Endothelial cell (in vitro differentiated cells): Measurements from ENCODE around the gene CROCC. TPM values are rescaled to one million over a fixed set of nuclear protein-coding genes. Genes with fewer than 3 reads are reported as not detected.

ENCODE experiments used
- DNase-seq: peaks from one replicate; pipeline ENCODE4 v3.0.0; 2021; ENCODE audit warnings: low spot score
- H3K27ac Mint-ChIP-seq: one replicate; pipeline ENCODE4 v1.8.0; 2021; ENCODE audit warnings: mixed read lengths, inconsistent platforms; ENCODE audit not compliant: unreplicated experiment
- H3K27me3 Mint-ChIP-seq: one replicate; pipeline ENCODE4 v1.8.0; 2021; ENCODE audit warnings: mild to moderate bottlenecking, moderate library complexity, mixed read lengths, inconsistent platforms; ENCODE audit not compliant: unreplicated experiment
- H3K36me3 Mint-ChIP-seq: one replicate; pipeline ENCODE4 v1.8.0; 2021; ENCODE audit warnings: mild to moderate bottlenecking, low read depth, mixed read lengths, inconsistent platforms; ENCODE audit not compliant: unreplicated experiment
- H3K4me1 Mint-ChIP-seq: one replicate; pipeline ENCODE4 v1.8.0; 2021; ENCODE audit warnings: mild to moderate bottlenecking, mixed read lengths, inconsistent platforms; ENCODE audit not compliant: unreplicated experiment
- H3K4me3 Mint-ChIP-seq: one replicate; pipeline ENCODE4 v1.8.0; 2021; ENCODE audit warnings: mild to moderate bottlenecking, mixed read lengths, inconsistent platforms; ENCODE audit not compliant: unreplicated experiment
- H3K9me3 Mint-ChIP-seq: one replicate; pipeline ENCODE4 v1.8.0; 2021; ENCODE audit warnings: mixed read lengths, inconsistent platforms; ENCODE audit not compliant: unreplicated experiment
- total RNA-seq: library from RNA; stranded (reverse); fragmentation: NEBNext Ultra II Directional; extraction: Animal tissue kit (Norgen Biotek cat#: 25700); gene quantifications from one replicate; pipeline ENCODE4 v1.2.1, GENCODE V29; 2021; ENCODE audit not compliant: unreplicated experiment
- TF ChIP-seq, protein P1 (sequence below): fragments of 200-600 bp; sonication (generic); IDR thresholded peaks from one replicate; pipeline ENCODE4 v1.5.0; 2021; ENCODE audit warnings: antibody characterized with exemption; ENCODE audit not compliant: unreplicated experiment

CROCC gene
- total RNA-seq, 1 donor from 2014 or later = 38.9 TPM

DNA sequence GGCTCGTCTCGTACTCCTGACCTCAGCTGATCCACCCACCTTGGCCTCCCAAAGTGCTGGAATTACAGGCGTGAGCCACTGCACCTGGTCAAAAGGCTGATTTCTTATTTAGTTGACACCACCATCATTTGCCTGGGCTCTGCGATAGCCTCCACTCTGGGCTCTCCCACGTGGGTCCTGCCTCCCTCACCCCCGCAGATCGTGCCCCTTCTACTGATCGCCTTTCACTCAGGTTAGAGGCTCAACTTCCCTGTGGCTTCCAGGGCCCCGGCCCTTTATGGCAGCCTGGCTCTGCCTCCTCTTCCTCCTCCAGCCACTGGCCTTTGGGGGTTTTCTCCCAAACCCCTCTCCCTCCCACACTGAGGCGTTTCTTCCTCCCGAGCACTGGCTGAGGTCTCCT is 61.2 kb downstream of the CROCC start:
- Mint-ChIP-seq H3K4me3 (no peak overlapping the region), H3K27ac (no peak overlapping the region), H3K36me3 (peaks cover 5% of the 10 kb centered on the region), H3K4me1 (peaks cover 17% of the 10 kb centered on the region), H3K9me3 (no peaks in the 10 kb centered on the region), H3K27me3 (peaks cover 16% of the 10 kb centered on the region)
- TF ChIP-seq, protein P1, sequence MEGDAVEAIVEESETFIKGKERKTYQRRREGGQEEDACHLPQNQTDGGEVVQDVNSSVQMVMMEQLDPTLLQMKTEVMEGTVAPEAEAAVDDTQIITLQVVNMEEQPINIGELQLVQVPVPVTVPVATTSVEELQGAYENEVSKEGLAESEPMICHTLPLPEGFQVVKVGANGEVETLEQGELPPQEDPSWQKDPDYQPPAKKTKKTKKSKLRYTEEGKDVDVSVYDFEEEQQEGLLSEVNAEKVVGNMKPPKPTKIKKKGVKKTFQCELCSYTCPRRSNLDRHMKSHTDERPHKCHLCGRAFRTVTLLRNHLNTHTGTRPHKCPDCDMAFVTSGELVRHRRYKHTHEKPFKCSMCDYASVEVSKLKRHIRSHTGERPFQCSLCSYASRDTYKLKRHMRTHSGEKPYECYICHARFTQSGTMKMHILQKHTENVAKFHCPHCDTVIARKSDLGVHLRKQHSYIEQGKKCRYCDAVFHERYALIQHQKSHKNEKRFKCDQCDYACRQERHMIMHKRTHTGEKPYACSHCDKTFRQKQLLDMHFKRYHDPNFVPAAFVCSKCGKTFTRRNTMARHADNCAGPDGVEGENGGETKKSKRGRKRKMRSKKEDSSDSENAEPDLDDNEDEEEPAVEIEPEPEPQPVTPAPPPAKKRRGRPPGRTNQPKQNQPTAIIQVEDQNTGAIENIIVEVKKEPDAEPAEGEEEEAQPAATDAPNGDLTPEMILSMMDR = no peak
- no peak for DNase-seq

DNA sequence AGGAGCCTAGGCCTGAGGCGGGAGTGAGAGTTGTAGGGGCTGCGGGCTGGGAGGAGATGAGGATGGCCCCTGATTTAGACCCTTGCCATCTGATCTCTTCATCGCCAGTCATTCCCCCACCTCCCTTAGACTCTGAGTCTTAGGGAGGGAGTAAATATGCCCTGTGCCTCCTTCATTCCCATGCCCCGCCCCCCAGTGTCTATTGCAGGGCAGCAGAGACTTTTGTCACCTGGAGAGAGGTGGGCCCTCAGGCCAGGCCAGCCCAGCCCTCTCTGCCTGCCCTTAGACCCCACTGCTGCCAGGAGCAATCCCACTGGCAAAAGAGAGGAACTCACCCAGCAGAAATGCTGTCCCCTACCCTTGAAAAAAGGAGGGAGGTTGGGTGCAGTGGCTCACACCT is 61.9 kb downstream of the CROCC start:
- peaks cover 17% of the 10 kb centered on the region for H3K4me1 Mint-ChIP-seq
- DNase-seq = no peak
- no peaks in the 10 kb centered on the region for H3K9me3 Mint-ChIP-seq
- H3K27me3 Mint-ChIP-seq = peaks cover 16% of the 10 kb centered on the region
- H3K4me3 Mint-ChIP-seq = no peak overlapping the region
- H3K36me3 Mint-ChIP-seq = peaks cover 5% of the 10 kb centered on the region
- TF ChIP-seq, protein P1 = no peak
- no peak overlapping the region for H3K27ac Mint-ChIP-seq

DNA sequence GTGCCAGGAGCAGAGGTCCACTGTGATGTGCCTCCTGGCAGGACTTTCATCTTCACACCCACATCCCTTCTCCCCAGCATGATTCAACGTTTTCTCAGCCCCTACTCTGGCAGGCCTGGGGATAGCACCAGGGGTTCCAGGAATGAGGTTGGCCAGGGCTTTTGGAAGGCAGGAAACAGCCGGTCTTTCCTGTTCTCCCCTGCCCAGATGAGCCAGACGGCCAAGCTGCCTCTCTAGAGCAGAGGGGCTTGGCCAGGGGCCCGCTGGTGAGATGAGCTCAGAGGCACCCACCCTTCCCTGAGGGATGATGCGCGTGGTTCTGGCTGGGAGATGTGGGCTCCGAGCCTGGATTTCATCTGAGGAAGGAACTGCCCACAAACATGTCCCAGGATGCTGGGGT is 63.0 kb downstream of the CROCC start:
- Mint-ChIP-seq H3K36me3 (peaks cover 5% of the 10 kb centered on the region), H3K4me3 (no peak overlapping the region), H3K27ac (peak overlapping the region; percentile 31), H3K4me1 (peaks cover 17% of the 10 kb centered on the region), H3K27me3 (peaks cover 16% of the 10 kb centered on the region), H3K9me3 (no peaks in the 10 kb centered on the region)
- DNase-seq = peak; percentile 52
- TF ChIP-seq, protein P1 = no peak

DNA sequence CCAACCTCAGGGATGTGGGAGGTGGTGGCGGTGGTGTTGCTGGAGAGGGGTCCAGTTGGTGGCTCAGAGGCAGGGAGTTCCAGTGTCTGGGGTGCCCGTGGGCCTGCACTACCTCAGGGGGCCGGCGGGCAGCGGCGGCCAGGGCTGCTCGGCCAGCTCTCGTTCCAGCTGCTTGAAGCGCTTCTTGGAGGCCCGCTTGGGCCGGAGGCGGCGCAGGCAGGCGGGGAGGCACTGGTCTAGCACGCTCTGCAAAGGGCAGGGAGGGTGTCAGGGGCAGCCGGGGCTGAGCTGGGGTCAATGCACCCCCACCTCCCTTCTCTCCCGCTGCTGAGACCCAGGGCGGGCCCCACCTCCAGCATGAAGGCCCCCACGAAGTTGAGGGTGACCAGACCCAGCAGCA is 64.4 kb downstream of the CROCC start:
- peaks cover 4% of the 10 kb centered on the region for H3K36me3 Mint-ChIP-seq
- no peak overlapping the region for H3K4me3 Mint-ChIP-seq
- H3K27me3 Mint-ChIP-seq = peaks cover 14% of the 10 kb centered on the region
- TF ChIP-seq, protein P1 = no peak
- DNase-seq = no peak
- no peaks in the 10 kb centered on the region for H3K9me3 Mint-ChIP-seq
- H3K27ac Mint-ChIP-seq = no peak overlapping the region
- H3K4me1 Mint-ChIP-seq = peaks cover 13% of the 10 kb centered on the region

DNA sequence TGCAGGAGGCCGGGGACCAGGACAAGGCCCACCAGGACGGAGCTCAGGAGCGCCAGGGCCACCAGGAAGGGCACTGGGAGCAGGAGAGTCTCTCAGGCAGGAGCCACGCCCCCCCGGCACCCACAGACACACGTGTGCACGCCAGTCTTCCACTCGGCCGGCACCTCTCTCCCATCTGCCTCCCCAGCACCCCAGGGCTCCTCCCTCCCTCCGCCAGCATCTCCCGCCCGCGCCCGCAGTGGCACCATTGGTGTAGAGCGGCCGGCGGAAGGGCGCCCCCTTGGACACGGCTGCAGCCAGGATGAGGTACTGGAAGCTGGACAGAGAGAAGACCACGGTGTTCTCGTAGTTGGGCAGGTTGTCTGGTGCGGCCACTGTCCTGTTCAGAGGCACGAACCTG is 64.8 kb downstream of the CROCC start:
- H3K9me3 Mint-ChIP-seq = no peaks in the 10 kb centered on the region
- peaks cover 11% of the 10 kb centered on the region for H3K27me3 Mint-ChIP-seq
- no peak overlapping the region for H3K27ac Mint-ChIP-seq
- H3K4me3 Mint-ChIP-seq = no peak overlapping the region
- DNase-seq = no peak
- peaks cover 2% of the 10 kb centered on the region for H3K36me3 Mint-ChIP-seq
- H3K4me1 Mint-ChIP-seq = peaks cover 9% of the 10 kb centered on the region
- TF ChIP-seq, protein P1 = no peak
